NCI-H146 (cell line): ENCODE data around the gene SLC9A5.

Experiments used
- DNase-seq: peaks from one replicate; lab custom pipeline; 2025; lab: John Stamatoyannopoulos, UW

SLC9A5 gene

DNA sequence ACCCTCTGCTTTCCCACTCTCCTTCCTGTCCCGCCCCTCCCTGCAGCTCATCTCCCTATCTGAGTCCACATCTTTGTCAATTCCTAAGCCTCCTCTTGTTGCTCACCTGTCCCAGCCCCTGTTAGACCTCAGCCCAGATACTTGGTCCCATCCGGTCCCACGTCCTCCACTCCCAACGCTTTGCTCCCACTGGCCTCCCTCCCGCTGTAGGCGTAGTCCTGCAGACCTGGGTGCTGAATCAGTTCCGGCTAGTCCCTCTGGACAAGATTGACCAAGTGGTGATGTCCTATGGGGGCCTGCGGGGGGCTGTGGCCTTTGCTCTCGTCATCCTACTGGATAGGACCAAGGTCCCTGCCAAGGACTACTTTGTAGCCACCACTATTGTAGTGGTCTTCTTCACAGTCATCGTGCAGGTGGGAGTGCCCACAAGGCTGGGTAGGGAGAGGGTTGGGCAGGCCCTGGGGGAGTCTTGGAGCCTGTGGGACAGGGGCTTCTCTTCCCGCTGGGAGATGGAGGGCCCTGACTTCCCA lies 8.0 kb downstream of the SLC9A5 start:
- DNase-seq = no peak

- no peak for DNase-seq
Observed at GRCh38 chr16:67257486-67258160, 8.8 kb downstream of the SLC9A5 start.

GRCh38 chr16:67258161-67258835 lies 9.5 kb downstream of the SLC9A5 start:
- DNase-seq = no peak

DNA sequence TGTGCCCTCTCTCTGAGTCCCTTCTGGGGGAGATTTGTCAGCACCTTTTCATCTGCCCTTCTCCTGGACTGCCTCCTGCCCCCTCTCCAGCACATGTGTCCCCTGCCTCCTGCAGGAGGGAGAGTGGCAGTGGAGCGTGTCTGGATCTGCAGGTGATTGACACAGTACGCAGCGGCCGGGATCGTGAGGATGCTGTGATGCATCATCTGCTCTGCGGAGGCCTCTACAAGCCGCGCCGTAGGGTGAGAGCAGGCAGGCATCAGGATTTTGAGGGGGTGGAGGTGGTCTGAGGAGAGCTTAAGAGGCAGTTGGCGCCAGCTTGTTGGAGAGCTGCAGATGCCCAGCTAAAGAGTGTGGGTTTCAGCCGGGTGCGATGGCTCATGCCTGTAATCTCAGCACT lies 10.9 kb downstream of the SLC9A5 start:
- DNase-seq = no peak

DNA sequence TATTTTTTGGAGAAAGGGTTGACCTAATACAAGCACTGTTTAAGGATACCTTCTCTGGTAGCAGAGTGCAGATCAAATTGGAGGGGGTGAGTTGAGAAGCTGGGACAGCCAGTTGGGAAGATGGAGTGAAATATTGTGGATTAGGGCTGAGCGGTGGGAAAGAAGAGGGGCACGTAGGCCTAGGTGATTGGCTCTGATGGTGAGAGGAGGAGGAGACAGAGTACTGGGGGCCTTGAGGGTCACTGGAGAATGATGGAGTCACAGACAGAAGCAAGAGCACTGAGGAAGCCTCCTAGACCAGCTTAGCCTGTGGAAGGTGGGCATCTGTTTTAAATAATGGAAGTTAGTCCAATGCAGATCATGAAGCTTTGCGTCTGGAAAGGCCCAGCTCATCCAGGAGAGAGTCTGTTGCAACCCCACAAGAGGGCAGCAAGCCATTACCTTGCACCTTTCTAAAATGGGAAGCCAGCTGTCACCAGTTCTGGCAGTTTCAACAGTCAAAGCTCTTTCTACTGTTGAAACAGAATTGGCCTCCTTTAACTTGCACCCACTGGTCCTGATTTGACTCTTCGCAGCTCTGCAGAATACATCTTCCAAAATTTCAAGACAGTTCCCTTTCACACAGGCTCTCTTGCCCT lies 11.8 kb downstream of the SLC9A5 start:
- peak; percentile 2 for DNase-seq

- no peak for DNase-seq
Observed at GRCh38 chr16:67263201-67263600, 14.4 kb downstream of the SLC9A5 start.

DNA sequence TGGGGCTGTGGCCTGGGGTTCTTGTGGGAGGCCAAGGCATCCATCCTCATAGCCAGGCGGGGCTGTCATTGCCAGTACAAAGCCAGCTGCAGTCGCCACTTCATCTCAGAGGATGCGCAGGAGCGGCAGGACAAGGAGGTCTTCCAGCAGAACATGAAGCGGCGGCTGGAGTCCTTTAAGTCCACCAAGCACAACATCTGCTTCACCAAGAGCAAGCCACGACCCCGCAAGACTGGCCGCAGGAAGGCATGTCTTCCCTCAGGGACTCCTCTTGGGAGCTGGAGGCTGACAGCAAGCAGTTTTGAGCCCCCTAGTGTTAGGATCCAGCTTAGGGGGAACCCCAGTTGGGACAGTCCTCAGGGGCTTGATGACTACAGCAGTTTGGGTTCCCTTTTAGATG lies 15.5 kb downstream of the SLC9A5 start:
- no peak for DNase-seq

- no peak for DNase-seq
Observed at GRCh38 chr16:67264866-67265265, 16.1 kb downstream of the SLC9A5 start.

DNA sequence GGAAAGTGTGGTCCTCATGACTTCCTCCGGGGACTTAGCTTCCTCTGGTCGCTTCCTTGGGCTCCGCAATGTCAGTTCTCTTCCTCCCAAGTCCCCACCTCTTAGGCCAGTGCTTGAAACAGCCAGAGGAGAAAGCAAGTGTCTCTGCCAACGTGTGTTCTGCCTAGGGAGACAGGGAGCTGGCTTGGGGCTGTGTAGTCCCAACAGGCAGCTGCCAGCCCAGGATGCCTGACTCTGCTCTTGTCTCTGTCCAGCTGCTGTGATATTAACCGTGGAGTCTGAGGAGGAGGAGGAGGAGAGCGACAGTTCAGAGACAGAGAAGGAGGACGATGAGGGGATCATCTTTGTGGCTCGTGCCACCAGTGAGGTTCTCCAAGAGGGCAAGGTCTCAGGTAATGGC lies 17.1 kb downstream of the SLC9A5 start:
- no peak for DNase-seq

DNA sequence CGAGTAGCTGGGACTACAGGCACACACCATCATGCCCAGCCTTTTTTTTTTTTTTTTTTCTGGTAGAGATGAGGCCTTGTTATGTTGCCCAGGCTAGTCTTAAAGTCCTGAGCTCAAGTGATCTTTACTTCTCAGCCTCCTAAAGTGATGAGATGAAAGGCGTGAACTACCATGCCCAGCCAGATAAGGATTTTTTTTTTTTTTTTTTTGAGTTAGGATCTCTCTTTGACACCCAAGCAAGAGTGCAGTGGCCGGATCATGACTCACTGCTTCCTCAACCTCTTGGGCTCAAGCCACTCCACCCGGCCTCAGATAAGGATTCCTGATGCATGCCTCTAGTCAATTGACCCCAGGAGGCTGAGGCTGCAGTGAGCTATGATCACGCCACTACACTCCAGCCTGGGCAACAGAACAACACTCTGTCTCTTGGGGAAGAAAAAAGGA lies 19.4 kb downstream of the SLC9A5 start:
- DNase-seq = no peak

DNA sequence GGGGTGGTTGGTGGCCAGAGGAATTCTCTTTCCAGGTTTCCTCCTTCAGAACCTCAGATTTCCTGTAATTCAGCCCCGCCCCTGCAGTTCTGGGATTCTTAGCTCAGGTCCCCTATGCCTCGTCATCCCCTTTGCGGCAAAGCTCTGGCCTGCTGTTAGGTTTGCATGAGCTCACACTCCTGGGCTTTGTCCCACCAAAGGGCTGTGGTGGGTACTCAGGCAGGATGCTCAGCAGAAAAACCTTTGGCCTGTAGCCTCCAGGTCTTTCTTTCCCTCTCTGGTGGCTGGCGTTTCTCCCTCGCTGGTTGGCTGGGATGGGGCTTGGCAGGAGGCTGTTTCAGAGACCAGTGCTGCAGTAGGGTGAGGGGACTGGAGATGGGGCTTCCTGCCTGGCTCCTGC lies 21.0 kb downstream of the SLC9A5 start:
- DNase-seq = no peak

DNA sequence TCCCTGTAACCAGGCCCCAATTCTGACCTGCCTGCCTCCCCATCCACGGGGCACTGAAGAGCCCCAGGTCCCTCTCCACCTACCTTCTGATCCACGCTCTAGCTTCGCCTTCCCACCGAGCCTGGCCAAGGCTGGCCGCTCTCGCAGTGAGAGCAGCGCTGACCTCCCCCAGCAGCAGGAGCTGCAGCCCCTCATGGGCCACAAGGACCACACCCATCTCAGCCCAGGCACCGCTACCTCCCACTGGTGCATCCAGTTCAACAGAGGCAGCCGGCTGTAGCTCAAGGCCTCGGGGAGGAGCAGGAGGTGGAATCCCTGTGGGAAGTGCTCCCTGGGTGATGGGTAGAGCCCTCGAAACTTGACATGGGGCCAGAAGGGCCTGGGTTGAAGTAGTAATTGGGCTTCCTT lies 22.2 kb downstream of the SLC9A5 start:
- no peak for DNase-seq

DNA sequence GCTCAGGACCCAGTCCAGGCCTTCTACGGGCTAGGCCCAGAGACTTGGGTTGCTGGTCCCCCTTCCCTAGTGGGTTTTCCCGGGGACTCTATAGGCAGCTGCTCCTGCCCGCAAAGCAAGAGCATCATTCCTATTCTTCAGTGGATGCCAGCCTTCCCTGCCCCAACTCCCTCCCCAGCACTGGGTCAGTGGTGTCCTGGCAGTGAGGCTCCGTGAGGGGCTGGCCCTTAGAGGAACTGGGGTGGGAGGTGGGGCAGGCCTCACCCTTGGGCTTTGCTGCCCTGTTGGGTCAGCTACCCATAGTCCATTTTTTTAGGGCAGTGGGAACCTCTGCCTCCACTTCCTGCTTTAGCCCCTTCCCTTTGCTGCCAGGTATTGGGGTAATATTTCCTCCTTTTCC lies 22.7 kb downstream of the SLC9A5 start:
- DNase-seq = no peak

DNA sequence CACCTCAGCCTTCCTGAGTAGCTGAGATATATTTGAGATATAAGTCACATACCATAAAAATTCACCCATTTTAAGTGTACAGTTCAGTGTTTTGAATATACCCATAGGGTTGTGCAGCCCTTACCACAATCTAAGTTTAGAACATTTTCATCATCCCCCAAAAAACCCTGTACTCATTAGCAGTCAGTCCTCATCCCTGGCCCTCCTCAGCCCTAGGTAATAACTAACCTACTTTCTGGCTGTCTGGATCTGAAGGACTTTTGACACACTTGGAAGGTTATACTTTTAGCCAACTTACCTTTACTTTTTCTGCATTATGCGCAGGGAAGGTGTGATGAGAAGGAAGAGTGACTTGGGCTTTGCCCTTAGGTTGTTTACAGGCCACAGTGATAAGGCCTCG lies 26.5 kb downstream of the SLC9A5 start:
- no peak for DNase-seq

DNA sequence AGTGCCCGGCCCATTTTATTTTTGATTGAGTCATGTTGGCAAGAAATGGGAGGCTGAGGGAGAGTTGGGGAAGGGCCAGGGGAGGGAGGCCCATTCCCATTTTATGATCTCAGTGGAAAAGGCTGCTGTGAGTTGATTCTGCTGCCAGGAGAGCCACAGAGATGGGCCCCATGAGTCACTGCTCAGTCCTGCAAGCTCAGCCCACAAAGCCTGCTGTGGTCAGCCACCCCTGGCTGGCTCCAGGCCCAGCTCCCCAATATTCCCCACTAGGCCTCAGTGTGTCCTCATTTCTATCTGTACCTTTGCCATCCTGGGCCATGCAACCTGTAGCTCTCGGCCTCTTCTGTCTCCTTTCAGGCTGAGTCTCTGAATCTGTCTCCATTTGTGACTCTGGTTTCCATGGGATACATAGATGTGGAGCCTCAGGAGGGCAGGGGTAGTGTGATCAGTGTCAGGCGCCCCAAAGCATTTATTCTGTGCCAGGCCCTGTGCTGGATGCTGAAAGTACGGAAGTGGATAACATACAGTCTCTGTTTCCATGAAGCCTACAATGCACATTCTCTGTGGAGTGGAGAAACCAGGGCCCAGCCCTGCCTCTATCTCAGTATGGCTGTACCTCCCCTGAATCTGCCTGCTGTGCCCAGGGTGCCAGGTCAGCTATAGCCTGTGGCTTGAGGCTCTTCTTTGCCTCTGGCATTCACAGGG lies 28.7 kb downstream of the SLC9A5 start:
- DNase-seq = no peak

GRCh38 chr16:67277999-67278772 lies 29.4 kb downstream of the SLC9A5 start:
- DNase-seq = no peak

GRCh38 chr16:67278773-67279295 lies 30.1 kb downstream of the SLC9A5 start:
- peak; percentile 47 for DNase-seq

GRCh38 chr16:67279296-67280089 lies 30.7 kb downstream of the SLC9A5 start, which contains the start of gene PLEKHG4:
PLEKHG4 (plus strand) TSS chr16:67279532; CDS start chr16:67280045, 513 bp downstream.
- DNase-seq = peak; percentile 76

GRCh38 chr16:67280090-67281015 lies 31.6 kb downstream of the SLC9A5 start:
- no peak for DNase-seq
